GM06990 (cell line): ENCODE measurements around the gene PRRT2.

ENCODE experiments used
- DNase-seq: peaks from one replicate; pipeline ENCODE4 v3.0.0-alpha.2; 2011; ENCODE audit not compliant: insufficient read length; ENCODE audit errors: extremely low read depth
- H3K27me3 ChIP-seq: replicated peaks from 2 replicates; pipeline ENCODE4 v1.6.0; 2011; ENCODE audit warnings: low read length; ENCODE audit not compliant: control insufficient read depth, insufficient read depth
- H3K36me3 ChIP-seq: 2 replicates; pipeline ENCODE4 v1.5.1; 2011; ENCODE audit warnings: low read length; ENCODE audit not compliant: control insufficient read depth, insufficient read depth
- H3K4me3 ChIP-seq: replicated peaks from 2 replicates; pipeline ENCODE4 v1.5.1; 2011; ENCODE audit warnings: low read depth, mild to moderate bottlenecking, control low read depth, low read length
- CTCF ChIP-seq: IDR thresholded peaks from 2 replicates; pipeline ENCODE4 v1.5.1; 2011; ENCODE audit warnings: low read length, control low read depth, mild to moderate bottlenecking, inconsistent platforms; ENCODE audit not compliant: insufficient read depth, poor library complexity, severe bottlenecking

The PRRT2 gene

GRCh38 chr16:29841631-29842030 is 29.6 kb downstream of the PRRT2 start:
- no peak for TF ChIP-seq CTCF
- Histone ChIP-seq H3K27me3 (no peaks in the 10 kb centered on the region), H3K4me3 (no peak overlapping the region), H3K36me3 (peaks cover 28% of the 10 kb centered on the region)
- DNase-seq: no peak

- TF ChIP-seq CTCF: no peak
- no peak for DNase-seq
- Histone ChIP-seq H3K27me3 (no peaks in the 10 kb centered on the region), H3K36me3 (peaks cover 31% of the 10 kb centered on the region), H3K4me3 (no peak overlapping the region)
These were observed 30.8 kb downstream of the PRRT2 start for GRCh38 chr16:29842732-29843346.

GRCh38 chr16:29843931-29844330 is 31.9 kb downstream of the PRRT2 start:
- no peak for DNase-seq
- Histone ChIP-seq H3K4me3 (no peak overlapping the region), H3K27me3 (no peaks in the 10 kb centered on the region), H3K36me3 (peaks cover 31% of the 10 kb centered on the region)
- no peak for TF ChIP-seq CTCF

- Histone ChIP-seq H3K27me3 (no peaks in the 10 kb centered on the region), H3K36me3 (peaks cover 31% of the 10 kb centered on the region), H3K4me3 (no peak overlapping the region)
- no peak for TF ChIP-seq CTCF
- no peak for DNase-seq
These were observed 32.8 kb downstream of the PRRT2 start for GRCh38 chr16:29844575-29845331.

- H3K27me3 ChIP-seq: no peaks in the 10 kb centered on the region
- H3K36me3 ChIP-seq: peaks cover 31% of the 10 kb centered on the region
- no peak for TF ChIP-seq CTCF
- no peak overlapping the region for H3K4me3 ChIP-seq
- DNase-seq: no peak
These were observed 33.7 kb downstream of the PRRT2 start for GRCh38 chr16:29845656-29846055.
